Ovary (tissue), 9 donors: ENCODE measurements around the gene SCEL. TPM values are rescaled to one million over a fixed set of nuclear protein-coding genes. Genes with fewer than 3 reads are reported as not detected.

Experiments
- DNase-seq, 5 donors: peaks; one replicate each; pipeline ENCODE4 v3.0.0-alpha.2; 2019 to 2020
- H3K27ac ChIP-seq, 2 donors: fragments of 200-600 bp; one replicate each; pipeline versions ENCODE4 v1.5.1 to v1.8.0; 2019 to 2022
- H3K27me3 ChIP-seq: fragments of 200-600 bp; one replicate; pipeline ENCODE4 v1.8.0; 2022
- H3K36me3 ChIP-seq: fragments of 200-600 bp; sonication (generic); one replicate; pipeline ENCODE4 v1.5.1; 2019
- H3K4me1 ChIP-seq: one replicate; pipeline ENCODE4 v1.8.1; 2013; ENCODE audit warnings: mild to moderate bottlenecking, moderate library complexity; ENCODE audit not compliant: insufficient read depth
- H3K4me3 ChIP-seq: fragments of 200-600 bp; sonication (generic); one replicate; pipeline ENCODE4 v1.5.1; 2017
- H3K9me3 ChIP-seq, 2 donors: fragments of 200-600 bp in 1 of 2; sonication (generic) in 1 of 2; one replicate each; pipeline versions ENCODE4 v1.5.1 to v1.8.1; 2013 to 2019; ENCODE audit warnings: mild to moderate bottlenecking in 1 of 2, moderate library complexity in 1 of 2
- CTCF ChIP-seq, 3 donors: fragments of 450-650 bp in 2 of 3; fragments of 200-600 bp in 1 of 3; IDR thresholded peaks; one replicate each; pipeline versions ENCODE4 v1.5.1 to v1.8.0; 2016 to 2022; ENCODE audit warnings: antibody characterized with exemption in 3 of 3, mild to moderate bottlenecking in 1 of 3
- EP300 ChIP-seq: sonication (generic); formaldehyde crosslinking; IDR thresholded peaks from one replicate; pipeline ENCODE4 v1.6.1; 2017; ENCODE audit warnings: antibody characterized with exemption
- POLR2A ChIP-seq: fragments of 450-650 bp; IDR thresholded peaks from one replicate; pipeline ENCODE4 v1.6.1; 2017; ENCODE audit warnings: antibody characterized with exemption, mild to moderate bottlenecking, moderate library complexity
- WGBS, 3 donors: extraction: QIAGEN DNeasy Blood & Tissue Kit in 1 of 3; methylation state at CpG; one replicate each; pipeline versions ENCODE4 v1.1.5 to v1.1.7; 2013 to 2017; 5-methylcytosine and 5-hydroxymethylcytosine counted together
- intact Hi-C, 4 donors: fragments of 100-400 bp; cut with DNase I; formaldehyde crosslinking; loops; one replicate each; pipeline versions ENCODE4 v1.11.0 to v1.15.1; 2022 to 2023
- polyA plus RNA-seq, 2 donors: library from polyadenylated mRNA; stranded (reverse); fragments of 200-250 nt in 1 of 2; fragments of 350-450 nt in 1 of 2; fragmentation: Illumina TruSeq in 1 of 2; extraction: RNeasy Lipid Tissue Mini Kit (QIAGEN cat#74804) in 1 of 2; gene quantifications; one replicate each; pipeline ENCODE4 v1.2.3, GENCODE V29; 2013 to 2014
- total RNA-seq, 7 donors: library from RNA; depleted of rRNA in 2 of 7; stranded (reverse); fragments of >200 nt in 2 of 7; fragmentation: NEBNext Ultra II Directional in 3 of 7; extraction: Animal tissue kit (Norgen Biotek cat#: 25700) in 3 of 7; gene quantifications; one replicate each; pipeline versions ENCODE4 v1.1.0 to v1.2.4, GENCODE V29; 2016 to 2023
- donor health status: DM: no; HTN: no; CAD: no; lungs with moderate emphysema.
- donor health status: DM: no; HTN: no; CAD: no.
- donor health status: Bipolar disorder and iron deficiency.
- donor health status: DM: yes; HTN: yes; CAD: no.
- donor health status: DM: no; HTN: no; CAD: no.
- donor health status: DM: yes; HTN: yes; CAD: no.

The SCEL gene
- total and polyA plus RNA-seq, 9 donors, result 0.04 TPM; not detected in 8

DNA sequence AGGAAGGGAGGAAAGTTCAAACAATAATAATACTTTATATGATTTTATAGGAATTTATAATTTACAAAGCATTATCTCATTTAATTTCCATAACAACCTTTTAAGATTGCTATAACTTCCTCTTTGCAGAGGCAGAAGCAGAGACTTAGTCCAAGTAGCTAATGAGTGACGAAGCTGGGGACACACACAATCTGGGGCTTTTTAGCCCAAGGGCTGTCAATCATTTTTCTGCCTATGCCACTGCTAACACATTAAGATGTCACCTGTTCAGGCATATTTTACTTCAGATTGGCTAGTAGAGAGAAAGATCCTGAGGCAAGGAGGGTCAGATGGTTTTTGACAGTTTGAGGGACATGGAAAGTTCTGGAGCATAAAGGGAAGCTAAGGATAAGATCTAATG, 12.6 kb downstream of the SCEL start:
- TF ChIP-seq EP300, result no peak
- no peak for TF ChIP-seq POLR2A
- TF ChIP-seq CTCF (IDR thresholded peaks at IDR 0.05), result no peak
- Histone ChIP-seq H3K27ac (no peak overlapping the region), H3K36me3 (no peaks in the 10 kb centered on the region), H3K4me3 (no peak overlapping the region), H3K9me3 (no peaks in the 10 kb centered on the region), H3K27me3 (no peaks in the 10 kb centered on the region), H3K4me1 (peaks cover 3% of the 10 kb centered on the region)
- DNase-seq, result no peak
- intact Hi-C loops, result no loop called here
- 84 to 94% (median 90%) methylated on average over 1 of the region's 1 CpG for WGBS, 3 donors

- intact Hi-C loops, result no loop called here
- peaks cover 3% of the 10 kb centered on the region for H3K4me1 ChIP-seq
- no peak overlapping the region for H3K4me3 ChIP-seq
- H3K9me3 ChIP-seq, result no peaks in the 10 kb centered on the region
- DNase-seq, result no peak
- H3K27me3 ChIP-seq, result no peaks in the 10 kb centered on the region
- TF ChIP-seq POLR2A (no peak), EP300 (no peak), CTCF (IDR thresholded peaks at IDR 0.05) (no peak)
- H3K27ac ChIP-seq, result no peak overlapping the region
- H3K36me3 ChIP-seq, result no peaks in the 10 kb centered on the region
- WGBS, 3 donors, result 69 to 72% (median 70%) methylated on average over 3 of the region's 3 CpGs
Measured at GRCh38 chr13:77548594-77548993, 13.1 kb downstream of the SCEL start.

GRCh38 chr13:77554069-77554468, 18.6 kb downstream of the SCEL start:
- Histone ChIP-seq H3K4me1 (no peaks in the 10 kb centered on the region), H3K9me3 (no peaks in the 10 kb centered on the region), H3K36me3 (no peaks in the 10 kb centered on the region), H3K4me3 (no peak overlapping the region), H3K27me3 (no peaks in the 10 kb centered on the region), H3K27ac (no peak overlapping the region)
- TF ChIP-seq POLR2A, result no peak
- TF ChIP-seq EP300, result no peak
- TF ChIP-seq CTCF (IDR thresholded peaks at IDR 0.05), result no peak
- WGBS, 3 donors, result 77 to 85% (median 78%) methylated on average over 5 of the region's 5 CpGs
- intact Hi-C loops, result no loop called here
- DNase-seq, result no peak

- WGBS, 3 donors, result 76 to 87% (median 80%) methylated on average over 4 of the region's 4 CpGs
- H3K4me1 ChIP-seq, result no peaks in the 10 kb centered on the region
- intact Hi-C loops, result no loop called here
- H3K36me3 ChIP-seq, result no peaks in the 10 kb centered on the region
- H3K4me3 ChIP-seq, result no peak overlapping the region
- no peak for DNase-seq
- H3K27ac ChIP-seq, result no peak overlapping the region
- H3K27me3 ChIP-seq, result no peaks in the 10 kb centered on the region
- no peak for TF ChIP-seq POLR2A
- no peak for TF ChIP-seq EP300
- no peak for TF ChIP-seq CTCF (IDR thresholded peaks at IDR 0.05)
- H3K9me3 ChIP-seq, result no peaks in the 10 kb centered on the region
Measured at GRCh38 chr13:77555246-77555645, 19.7 kb downstream of the SCEL start.

GRCh38 chr13:77558016-77558415, 22.5 kb downstream of the SCEL start:
- intact Hi-C loops, result no loop called here
- no peak for DNase-seq
- no peaks in the 10 kb centered on the region for H3K4me1 ChIP-seq
- H3K9me3 ChIP-seq, result no peaks in the 10 kb centered on the region
- H3K27ac ChIP-seq, result no peak overlapping the region
- H3K27me3 ChIP-seq, result no peaks in the 10 kb centered on the region
- TF ChIP-seq POLR2A (no peak), EP300 (no peak), CTCF (IDR thresholded peaks at IDR 0.05) (no peak)
- no peaks in the 10 kb centered on the region for H3K36me3 ChIP-seq
- 82 to 92% (median 90%) methylated on average over 3 of the region's 3 CpGs for WGBS, 3 donors
- H3K4me3 ChIP-seq, result no peak overlapping the region
